ENCODE results near the gene ADCY6. TPM values are rescaled to one million over a fixed set of nuclear protein-coding genes. Genes with fewer than 3 reads are reported as not detected.

ADCY6 gene
- total RNA-seq, 1 experiment from 2014 or later, result 31.1 TPM

DNA sequence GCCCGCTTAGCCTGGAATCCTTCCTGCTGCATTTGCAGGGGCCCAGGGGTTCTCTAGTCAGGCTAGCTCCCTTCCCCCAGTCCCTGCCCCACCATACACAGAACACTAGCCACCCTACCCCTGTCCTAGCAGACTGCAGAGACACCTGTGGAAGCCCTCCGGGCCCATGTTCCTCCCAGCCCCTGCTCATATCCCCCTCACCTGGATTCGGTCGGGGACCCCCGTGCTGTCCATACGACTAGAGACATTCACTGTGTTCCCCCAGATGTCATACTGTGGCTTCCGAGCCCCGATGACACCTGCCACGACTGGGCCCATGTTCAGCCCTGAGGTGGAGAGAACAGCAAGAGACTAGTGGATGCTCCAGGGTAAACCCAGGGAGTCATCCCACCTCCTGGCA is 20.2 kb downstream of the ADCY6 start:
- no CpG with 5 or more reads among the region's 9 CpGs for WGBS (ENCODE audit: extremely low coverage, insufficient read length, low lambda C conversion rate)
- no peak overlapping the region for H4K8ac ChIP-seq (replicated peaks; ENCODE audit: insufficient read length, low read depth, low read length)
- H3K23me2 ChIP-seq (ENCODE audit: insufficient read length, low read depth, low read length, poor library complexity, severe bottlenecking), result no peaks in the 10 kb centered on the region
- no peak overlapping the region for H3K23ac ChIP-seq (ENCODE audit: insufficient read length, low read depth, low read length)
- H4K91ac ChIP-seq (ENCODE audit: insufficient read length, low read depth, low read length), result no peak overlapping the region
- no peak overlapping the region for H3T11ph ChIP-seq (ENCODE audit: low read length)
- H3K9me3 ChIP-seq (ENCODE audit: control insufficient read depth, low read depth, low read length), result no peaks in the 10 kb centered on the region
- no peak overlapping the region for H2AFZ ChIP-seq (ENCODE audit: low read length)
- no peak overlapping the region for H4K5ac ChIP-seq (ENCODE audit: insufficient read length, low read depth, low read length)
- H3K4me3 Mint-ChIP-seq, result no peak overlapping the region
- no peak overlapping the region for H2BK12ac ChIP-seq (ENCODE audit: insufficient read length, low read depth, low read length)
- no peak overlapping the region for H2BK5ac ChIP-seq (ENCODE audit: insufficient read length, low read length)
- H2BK20ac ChIP-seq (ENCODE audit: low read depth, low read length, poor library complexity, severe bottlenecking), result no peak overlapping the region
- no peak overlapping the region for H3K4me2 ChIP-seq (ENCODE audit: insufficient read depth, insufficient read length, low read length)
- peak overlapping the region; percentile 16; the same call in 1 of the 2 replicates for H3K14ac ChIP-seq (ENCODE audit: insufficient read depth, low read length)
- H4K20me1 ChIP-seq (ENCODE audit: control insufficient read depth, insufficient read depth, insufficient read length), result no peaks in the 10 kb centered on the region
- TF ChIP-seq, protein P1, sequence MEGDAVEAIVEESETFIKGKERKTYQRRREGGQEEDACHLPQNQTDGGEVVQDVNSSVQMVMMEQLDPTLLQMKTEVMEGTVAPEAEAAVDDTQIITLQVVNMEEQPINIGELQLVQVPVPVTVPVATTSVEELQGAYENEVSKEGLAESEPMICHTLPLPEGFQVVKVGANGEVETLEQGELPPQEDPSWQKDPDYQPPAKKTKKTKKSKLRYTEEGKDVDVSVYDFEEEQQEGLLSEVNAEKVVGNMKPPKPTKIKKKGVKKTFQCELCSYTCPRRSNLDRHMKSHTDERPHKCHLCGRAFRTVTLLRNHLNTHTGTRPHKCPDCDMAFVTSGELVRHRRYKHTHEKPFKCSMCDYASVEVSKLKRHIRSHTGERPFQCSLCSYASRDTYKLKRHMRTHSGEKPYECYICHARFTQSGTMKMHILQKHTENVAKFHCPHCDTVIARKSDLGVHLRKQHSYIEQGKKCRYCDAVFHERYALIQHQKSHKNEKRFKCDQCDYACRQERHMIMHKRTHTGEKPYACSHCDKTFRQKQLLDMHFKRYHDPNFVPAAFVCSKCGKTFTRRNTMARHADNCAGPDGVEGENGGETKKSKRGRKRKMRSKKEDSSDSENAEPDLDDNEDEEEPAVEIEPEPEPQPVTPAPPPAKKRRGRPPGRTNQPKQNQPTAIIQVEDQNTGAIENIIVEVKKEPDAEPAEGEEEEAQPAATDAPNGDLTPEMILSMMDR (conservative IDR thresholded peaks at IDR 0.05), result no peak
- peaks cover 25 to 28% of the 10 kb centered on the region in 2 experiments for H3K4me1 Mint-ChIP-seq
- no peak overlapping the region for H3K4ac ChIP-seq (ENCODE audit: low read depth, low read length)
- H3K27me3 ChIP-seq (ENCODE audit: insufficient read depth, low read length), result no peaks in the 10 kb centered on the region
- DNase-seq, result no peak
- H3K18ac ChIP-seq (ENCODE audit: insufficient read length, low read depth, low read length), result no peak overlapping the region
- no peak overlapping the region for H2BK120ac ChIP-seq (ENCODE audit: low read depth, low read length, poor library complexity, severe bottlenecking)
- H3K36me3 Mint-ChIP-seq (ENCODE audit: insufficient read depth in 1 of 3, low read depth in 3 of 3), result peaks cover 9 to 71% (median 65%) of the 10 kb centered on the region in 3 experiments
- H2AK5ac ChIP-seq (ENCODE audit: insufficient read length, low read length), result no peak overlapping the region
- peak overlapping the region; percentile 89 to 96 (median 95) for H3K27ac Mint-ChIP-seq
- H3K27me3 Mint-ChIP-seq (ENCODE audit: low read depth), result no peaks in the 10 kb centered on the region; the same call in 1 of the 2 replicates
- no peak overlapping the region for H2BK15ac ChIP-seq (ENCODE audit: low read depth, low read length)
- H3K79me1 ChIP-seq (ENCODE audit: insufficient read depth, low read depth, low read length, poor library complexity, severe bottlenecking), result no peaks in the 10 kb centered on the region
- H3K27ac ChIP-seq (ENCODE audit: insufficient read length, low read depth, low read length), result no peak overlapping the region
- H3K9ac ChIP-seq (ENCODE audit: extremely low read depth, insufficient read length, low read length), result no peak overlapping the region
- no peaks in the 10 kb centered on the region for H3K79me2 ChIP-seq (ENCODE audit: insufficient read depth, low read length)
- H3K4me1 ChIP-seq (ENCODE audit: insufficient read depth, low read length), result no peaks in the 10 kb centered on the region
- no peak overlapping the region for H3K56ac ChIP-seq (ENCODE audit: insufficient read length, low read depth, low read length)
- H3K9me3 Mint-ChIP-seq, result no peaks in the 10 kb centered on the region
